ENCODE data around the gene SCN10A.

Gene SCN10A

GRCh38 chr3:38650248-38650951 is 165.6 kb downstream of the SCN10A start:
- DNase-seq = no peak

GRCh38 chr3:38649500-38650247 is 166.3 kb downstream of the SCN10A start, which contains the start of gene SCN5A:
Gene SCN5A, minus strand, starts transcription at chr3:38649687. Its CDS starts 16,380 bp downstream, at chr3:38633307.
- DNase-seq = no peak

GRCh38 chr3:38648659-38649499 is 167.1 kb downstream of the SCN10A start:
- DNase-seq = no peak

GRCh38 chr3:38648024-38648658 is 167.9 kb downstream of the SCN10A start:
- no peak for DNase-seq

- no peak for DNase-seq
Observed at GRCh38 chr3:38647217-38647970, 168.6 kb downstream of the SCN10A start.
